ENCODE results near the gene FOXO6. TPM values are rescaled to one million over a fixed set of nuclear protein-coding genes. Genes with fewer than 3 reads are reported as not detected.

The FOXO6 gene
- total RNA-seq, 1 donor from 2014 or later, result 2.6 TPM

DNA sequence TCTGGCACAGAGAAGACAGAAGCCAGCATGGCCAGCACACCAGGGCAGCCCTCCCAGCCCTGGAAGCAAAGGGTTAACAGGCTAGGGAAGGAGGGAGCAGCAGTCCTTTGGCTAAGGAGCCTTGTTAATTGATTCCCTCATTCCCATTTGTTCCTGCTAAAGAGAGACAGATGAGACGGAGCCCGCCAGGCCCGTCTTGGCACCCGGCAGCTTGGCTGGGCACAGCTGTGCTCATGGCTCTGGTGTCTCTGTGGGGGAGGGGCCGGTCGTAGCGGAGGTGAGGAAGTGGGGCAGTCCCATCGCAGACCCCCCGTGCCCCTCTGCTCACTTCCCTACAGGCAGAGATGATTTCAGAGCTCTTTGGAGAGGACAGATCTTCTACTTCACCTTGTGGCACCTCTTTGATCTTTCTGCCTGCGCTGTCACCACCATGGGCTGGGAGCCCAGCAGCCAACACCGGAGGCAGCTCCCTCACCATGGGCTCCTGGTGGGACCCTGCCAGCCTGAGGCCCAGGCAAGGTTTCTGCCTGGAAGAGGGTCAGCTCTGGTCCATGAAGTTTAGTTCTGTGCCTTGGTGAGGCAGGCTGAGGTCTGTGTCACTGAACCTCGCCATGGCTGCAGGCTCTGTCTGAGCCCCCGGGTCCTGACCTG, 38.0 kb downstream of the FOXO6 start:
- H3K9ac ChIP-seq (ENCODE audit: low read depth in 1 of 3, low read length in 3 of 3), result peak overlapping the region; percentile 29 to 63 (median 30)
- H3K4me1 ChIP-seq (ENCODE audit: control insufficient read depth in 3 of 3, insufficient read depth in 3 of 3, low read length in 3 of 3), result peaks cover 22 to 52% (median 42%) of the 10 kb centered on the region in 3 donors
- peaks cover 0 to 7% (median 0%) of the 10 kb centered on the region in 3 donors for H3K27me3 ChIP-seq (ENCODE audit: control insufficient read depth in 3 of 3, insufficient read depth in 3 of 3, low read length in 3 of 3)
- peak overlapping the region; percentile 14 to 58 (median 49) for H3K4me3 ChIP-seq (ENCODE audit: low read length in 3 of 3)
- H3K36me3 ChIP-seq (ENCODE audit: control insufficient read depth in 3 of 3, insufficient read depth in 3 of 3, low read length in 3 of 3), result no peaks in the 10 kb centered on the region
- H3K9me3 ChIP-seq (ENCODE audit: control insufficient read depth in 3 of 3, low read length in 3 of 3), result peaks cover 0 to 2% (median 0%) of the 10 kb centered on the region in 3 donors
- peak overlapping the region; percentile 66 for H3K27ac ChIP-seq (ENCODE audit: low read depth, low read length)

- H3K9ac ChIP-seq (ENCODE audit: low read depth in 1 of 3, low read length in 3 of 3), result no peak overlapping the region
- peaks cover 0 to 7% (median 0%) of the 10 kb centered on the region in 3 donors for H3K27me3 ChIP-seq (ENCODE audit: control insufficient read depth in 3 of 3, insufficient read depth in 3 of 3, low read length in 3 of 3)
- peaks cover 22 to 48% (median 45%) of the 10 kb centered on the region in 3 donors for H3K4me1 ChIP-seq (ENCODE audit: control insufficient read depth in 3 of 3, insufficient read depth in 3 of 3, low read length in 3 of 3)
- H3K9me3 ChIP-seq (ENCODE audit: control insufficient read depth in 3 of 3, low read length in 3 of 3), result peaks cover 0 to 2% (median 0%) of the 10 kb centered on the region in 3 donors
- H3K27ac ChIP-seq (ENCODE audit: low read depth, low read length), result no peak overlapping the region
- H3K36me3 ChIP-seq (ENCODE audit: control insufficient read depth in 3 of 3, insufficient read depth in 3 of 3, low read length in 3 of 3), result no peaks in the 10 kb centered on the region
- no peak overlapping the region for H3K4me3 ChIP-seq (ENCODE audit: low read length in 3 of 3)
Observed at GRCh38 chr1:41400225-41400624, 39.0 kb downstream of the FOXO6 start.

- H3K4me3 ChIP-seq (ENCODE audit: low read length in 3 of 3), result no peak overlapping the region
- H3K36me3 ChIP-seq (ENCODE audit: control insufficient read depth in 3 of 3, insufficient read depth in 3 of 3, low read length in 3 of 3), result no peaks in the 10 kb centered on the region
- peaks cover 15 to 32% (median 28%) of the 10 kb centered on the region in 3 donors for H3K4me1 ChIP-seq (ENCODE audit: control insufficient read depth in 3 of 3, insufficient read depth in 3 of 3, low read length in 3 of 3)
- no peak overlapping the region for H3K9ac ChIP-seq (ENCODE audit: low read depth in 1 of 3, low read length in 3 of 3)
- no peak overlapping the region for H3K27ac ChIP-seq (ENCODE audit: low read depth, low read length)
- H3K27me3 ChIP-seq (ENCODE audit: control insufficient read depth in 3 of 3, insufficient read depth in 3 of 3, low read length in 3 of 3), result peaks cover 0 to under 1% (median 0%) of the 10 kb centered on the region in 3 donors
- peaks cover 0 to 2% (median 0%) of the 10 kb centered on the region in 3 donors for H3K9me3 ChIP-seq (ENCODE audit: control insufficient read depth in 3 of 3, low read length in 3 of 3)
Observed at GRCh38 chr1:41401899-41402298, 40.7 kb downstream of the FOXO6 start.

DNA sequence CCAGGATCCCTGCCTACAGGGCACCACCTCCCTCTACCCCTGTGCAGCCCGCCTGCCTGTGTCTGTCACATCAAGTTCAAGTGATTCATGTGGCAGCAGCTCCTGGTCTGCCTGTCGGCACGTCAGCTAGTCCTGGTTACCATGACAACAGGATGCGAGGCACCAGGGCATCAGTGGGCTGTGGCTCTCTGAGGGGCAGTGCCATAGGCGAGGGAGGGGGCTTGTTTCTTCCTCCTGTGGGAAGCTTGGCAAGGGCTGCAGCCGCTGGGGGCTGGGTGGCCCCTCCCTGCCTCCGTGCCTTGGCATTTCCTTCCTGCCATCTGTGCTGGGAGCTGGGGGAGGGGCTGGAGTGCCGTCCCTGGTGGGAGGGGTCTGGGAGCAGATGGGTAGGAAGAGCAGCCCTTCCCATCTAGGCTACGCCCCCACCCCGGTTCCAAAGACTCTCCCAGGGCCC, 43.1 kb downstream of the FOXO6 start:
- peaks cover 4 to 17% (median 8%) of the 10 kb centered on the region in 3 donors for H3K27me3 ChIP-seq (ENCODE audit: control insufficient read depth in 3 of 3, insufficient read depth in 3 of 3, low read length in 3 of 3)
- H3K4me1 ChIP-seq (ENCODE audit: control insufficient read depth in 3 of 3, insufficient read depth in 3 of 3, low read length in 3 of 3), result peaks cover 6 to 13% (median 7%) of the 10 kb centered on the region in 3 donors
- no peaks in the 10 kb centered on the region for H3K36me3 ChIP-seq (ENCODE audit: control insufficient read depth in 3 of 3, insufficient read depth in 3 of 3, low read length in 3 of 3)
- no peak overlapping the region for H3K4me3 ChIP-seq (ENCODE audit: low read length in 3 of 3)
- H3K9me3 ChIP-seq (ENCODE audit: control insufficient read depth in 3 of 3, low read length in 3 of 3), result peaks cover 0 to 2% (median 0%) of the 10 kb centered on the region in 3 donors
- H3K27ac ChIP-seq (ENCODE audit: low read depth, low read length), result no peak overlapping the region
- H3K9ac ChIP-seq (ENCODE audit: low read depth in 1 of 3, low read length in 3 of 3), result no peak overlapping the region

DNA sequence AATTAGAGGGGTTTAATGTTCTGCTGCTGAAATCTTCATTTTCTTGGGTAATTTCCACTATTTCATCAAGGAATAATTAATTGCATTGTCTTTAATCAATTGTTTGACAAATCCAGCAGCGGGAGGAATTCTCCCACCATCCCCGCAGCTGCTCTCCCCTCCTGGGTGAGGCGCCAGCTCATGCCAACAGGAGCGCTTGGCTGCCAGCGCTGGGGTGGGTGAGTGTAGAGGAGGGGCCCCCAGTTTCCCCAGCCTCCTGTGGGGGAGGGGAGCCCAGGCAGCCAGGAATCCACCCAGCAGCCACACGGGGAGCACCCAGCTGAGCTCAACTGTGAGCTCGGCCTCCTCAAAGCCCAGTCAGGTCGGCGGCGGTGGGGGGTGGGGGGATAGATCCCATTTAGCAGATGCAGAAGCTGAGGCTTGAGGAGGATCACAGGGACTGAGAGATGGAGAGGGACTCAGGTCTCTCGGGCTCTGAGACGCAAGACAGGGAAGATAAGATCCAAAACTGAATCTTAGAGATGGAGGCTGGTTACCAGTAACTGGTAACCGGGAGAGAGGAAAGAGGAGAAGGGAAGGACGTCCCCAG, 46.5 kb downstream of the FOXO6 start:
- H3K4me1 ChIP-seq (ENCODE audit: control insufficient read depth in 3 of 3, insufficient read depth in 3 of 3, low read length in 3 of 3), result peaks cover 0 to 6% (median 0%) of the 10 kb centered on the region in 3 donors
- peaks cover 7 to 22% (median 14%) of the 10 kb centered on the region in 3 donors for H3K27me3 ChIP-seq (ENCODE audit: control insufficient read depth in 3 of 3, insufficient read depth in 3 of 3, low read length in 3 of 3)

DNA sequence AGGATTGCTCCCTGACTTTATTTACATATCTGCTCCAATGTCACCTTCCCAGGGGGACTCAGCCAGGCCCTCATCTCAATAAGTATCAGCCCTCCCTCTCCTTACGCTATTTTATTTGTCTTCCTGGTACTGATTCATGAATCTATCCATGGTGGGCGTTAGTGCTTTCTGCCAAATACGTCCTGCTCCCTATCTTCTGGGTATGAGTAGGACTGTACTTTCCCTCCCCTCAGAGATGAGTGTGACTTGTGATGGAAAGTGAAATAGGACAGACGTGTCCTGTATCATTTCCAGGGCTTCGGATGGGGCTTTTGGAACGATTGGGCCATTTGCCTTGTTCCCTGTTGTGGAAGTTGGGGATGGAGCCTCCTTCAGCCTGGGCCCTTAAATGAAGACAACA, 47.5 kb downstream of the FOXO6 start:
- H3K4me1 ChIP-seq (ENCODE audit: control insufficient read depth in 3 of 3, insufficient read depth in 3 of 3, low read length in 3 of 3), result peaks cover 0 to 6% (median 0%) of the 10 kb centered on the region in 3 donors
- peaks cover 7 to 22% (median 14%) of the 10 kb centered on the region in 3 donors for H3K27me3 ChIP-seq (ENCODE audit: control insufficient read depth in 3 of 3, insufficient read depth in 3 of 3, low read length in 3 of 3)
- H3K4me3 ChIP-seq (ENCODE audit: low read length in 3 of 3), result no peak overlapping the region

More for the DNA sequence above, 46.5 kb downstream of the FOXO6 start:
- no peak overlapping the region for H3K27ac ChIP-seq (ENCODE audit: low read depth, low read length)
- H3K36me3 ChIP-seq (ENCODE audit: control insufficient read depth in 3 of 3, insufficient read depth in 3 of 3, low read length in 3 of 3), result no peaks in the 10 kb centered on the region
- H3K4me3 ChIP-seq (ENCODE audit: low read length in 3 of 3), result no peak overlapping the region
- H3K9me3 ChIP-seq (ENCODE audit: control insufficient read depth in 3 of 3, low read length in 3 of 3), result no peaks in the 10 kb centered on the region
- no peak overlapping the region for H3K9ac ChIP-seq (ENCODE audit: low read depth in 1 of 3, low read length in 3 of 3)

GRCh38 chr1:41409825-41410224, 48.6 kb downstream of the FOXO6 start:
- Histone ChIP-seq H3K4me1 (ENCODE audit: control insufficient read depth in 3 of 3, insufficient read depth in 3 of 3, low read length in 3 of 3) (peaks cover 2 to 9% (median 6%) of the 10 kb centered on the region in 3 donors), H3K9me3 (ENCODE audit: control insufficient read depth in 3 of 3, low read length in 3 of 3) (no peaks in the 10 kb centered on the region), H3K36me3 (ENCODE audit: control insufficient read depth in 3 of 3, insufficient read depth in 3 of 3, low read length in 3 of 3) (no peaks in the 10 kb centered on the region), H3K27me3 (ENCODE audit: control insufficient read depth in 3 of 3, insufficient read depth in 3 of 3, low read length in 3 of 3) (peaks cover 7 to 22% (median 14%) of the 10 kb centered on the region in 3 donors), H3K9ac (ENCODE audit: low read depth in 1 of 3, low read length in 3 of 3) (peak overlapping the region in 1 of 3 donors; percentile 3), H3K4me3 (ENCODE audit: low read length in 3 of 3) (no peak overlapping the region), H3K27ac (ENCODE audit: low read depth, low read length) (no peak overlapping the region)

More for the DNA sequence above, 47.5 kb downstream of the FOXO6 start:
- Histone ChIP-seq H3K27ac (ENCODE audit: low read depth, low read length) (no peak overlapping the region), H3K9ac (ENCODE audit: low read depth in 1 of 3, low read length in 3 of 3) (no peak overlapping the region), H3K36me3 (ENCODE audit: control insufficient read depth in 3 of 3, insufficient read depth in 3 of 3, low read length in 3 of 3) (no peaks in the 10 kb centered on the region), H3K9me3 (ENCODE audit: control insufficient read depth in 3 of 3, low read length in 3 of 3) (no peaks in the 10 kb centered on the region)

DNA sequence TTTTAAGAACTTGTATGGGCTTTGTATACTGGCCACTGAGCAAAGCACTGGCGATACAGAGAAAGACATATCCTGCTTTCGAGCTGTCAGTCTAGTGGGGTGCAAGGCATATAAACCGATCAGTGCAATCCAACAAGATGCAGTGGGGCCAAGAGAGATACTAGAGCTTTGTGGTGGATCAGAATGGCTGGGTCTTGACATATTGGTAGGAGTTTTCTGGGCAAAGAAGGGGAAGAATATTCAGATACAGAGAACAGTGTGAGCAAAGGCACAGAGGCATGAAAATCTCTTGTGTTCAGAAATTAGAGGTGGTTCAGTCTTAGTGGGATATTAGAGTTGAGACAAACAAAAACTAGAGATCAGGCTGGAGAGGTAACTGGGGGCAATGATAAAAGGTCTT, 49.2 kb downstream of the FOXO6 start:
- no peak overlapping the region for H3K27ac ChIP-seq (ENCODE audit: low read depth, low read length)
- H3K4me1 ChIP-seq (ENCODE audit: control insufficient read depth in 3 of 3, insufficient read depth in 3 of 3, low read length in 3 of 3), result peaks cover 6 to 15% (median 6%) of the 10 kb centered on the region in 3 donors
- H3K9me3 ChIP-seq (ENCODE audit: control insufficient read depth in 3 of 3, low read length in 3 of 3), result no peaks in the 10 kb centered on the region
- no peak overlapping the region for H3K4me3 ChIP-seq (ENCODE audit: low read length in 3 of 3)
- H3K9ac ChIP-seq (ENCODE audit: low read depth in 1 of 3, low read length in 3 of 3), result peak overlapping the region in 1 of 3 donors; percentile 3
- H3K36me3 ChIP-seq (ENCODE audit: control insufficient read depth in 3 of 3, insufficient read depth in 3 of 3, low read length in 3 of 3), result no peaks in the 10 kb centered on the region
- peaks cover 7 to 22% (median 14%) of the 10 kb centered on the region in 3 donors for H3K27me3 ChIP-seq (ENCODE audit: control insufficient read depth in 3 of 3, insufficient read depth in 3 of 3, low read length in 3 of 3)

- no peak overlapping the region for H3K9ac ChIP-seq (ENCODE audit: low read depth in 1 of 3, low read length in 3 of 3)
- H3K36me3 ChIP-seq (ENCODE audit: control insufficient read depth in 3 of 3, insufficient read depth in 3 of 3, low read length in 3 of 3), result no peaks in the 10 kb centered on the region
- peaks cover 6 to 18% (median 9%) of the 10 kb centered on the region in 3 donors for H3K4me1 ChIP-seq (ENCODE audit: control insufficient read depth in 3 of 3, insufficient read depth in 3 of 3, low read length in 3 of 3)
- no peaks in the 10 kb centered on the region for H3K9me3 ChIP-seq (ENCODE audit: control insufficient read depth in 3 of 3, low read length in 3 of 3)
- peaks cover 7 to 22% (median 14%) of the 10 kb centered on the region in 3 donors for H3K27me3 ChIP-seq (ENCODE audit: control insufficient read depth in 3 of 3, insufficient read depth in 3 of 3, low read length in 3 of 3)
- H3K4me3 ChIP-seq (ENCODE audit: low read length in 3 of 3), result no peak overlapping the region
- H3K27ac ChIP-seq (ENCODE audit: low read depth, low read length), result no peak overlapping the region
Observed at GRCh38 chr1:41411229-41411628, 50.0 kb downstream of the FOXO6 start.

DNA sequence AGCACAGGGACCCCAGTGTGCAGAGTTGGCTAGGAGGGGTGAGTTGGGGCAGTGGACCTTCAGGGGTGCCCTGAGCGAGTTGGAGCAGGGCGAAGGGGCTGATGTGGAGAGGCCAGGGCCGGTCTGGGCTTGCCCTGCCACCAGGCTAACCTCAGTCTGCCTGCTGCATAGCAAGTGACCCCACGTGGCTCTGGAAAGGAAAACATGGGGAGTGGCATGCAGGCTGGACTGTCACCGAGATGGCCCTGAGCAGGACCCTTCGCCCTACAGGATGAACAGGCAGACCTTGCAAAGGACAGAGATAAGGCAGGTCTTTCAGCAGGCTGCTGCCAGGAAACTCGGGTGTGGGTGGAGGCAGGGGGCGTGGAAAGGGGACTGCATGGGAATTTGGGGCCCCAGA, 51.5 kb downstream of the FOXO6 start:
- H3K9me3 ChIP-seq (ENCODE audit: control insufficient read depth in 3 of 3, low read length in 3 of 3), result no peaks in the 10 kb centered on the region
- H3K9ac ChIP-seq (ENCODE audit: low read depth in 1 of 3, low read length in 3 of 3), result no peak overlapping the region
- H3K4me3 ChIP-seq (ENCODE audit: low read length in 3 of 3), result no peak overlapping the region
- H3K27ac ChIP-seq (ENCODE audit: low read depth, low read length), result no peak overlapping the region
- H3K36me3 ChIP-seq (ENCODE audit: control insufficient read depth in 3 of 3, insufficient read depth in 3 of 3, low read length in 3 of 3), result no peaks in the 10 kb centered on the region
- H3K27me3 ChIP-seq (ENCODE audit: control insufficient read depth in 3 of 3, insufficient read depth in 3 of 3, low read length in 3 of 3), result peaks cover 6 to 16% (median 9%) of the 10 kb centered on the region in 3 donors
- peaks cover 13 to 28% (median 18%) of the 10 kb centered on the region in 3 donors for H3K4me1 ChIP-seq (ENCODE audit: control insufficient read depth in 3 of 3, insufficient read depth in 3 of 3, low read length in 3 of 3)

Data from skeletal muscle tissue (tissue), 4 donors.